Measurements from ENCODE around the gene TGM1. TPM values are rescaled to one million over a fixed set of nuclear protein-coding genes. Genes with fewer than 3 reads are reported as not detected.

The TGM1 gene
- total RNA-seq, 2 experiments from 2014 or later = 2.6 to 3.2 TPM

GRCh38 chr14:24207104-24207551 lies 55.8 kb downstream of the TGM1 start:
- CTCF ChIA-PET = interaction anchor here (0.5 to 1.6 kb wide), 3 partner anchors 9 to 55 kb away, joined by 3 to 4 read pairs (median 3); partner anchors contain the start of gene MDP1
- POLR2A ChIA-PET = interaction anchor here (0.9 to 1.0 kb wide), 2 partner anchors 12 to 25 kb away, joined by 3 read pairs; partner anchors contain the start of gene TM9SF1

GRCh38 chr14:24206260-24207103 lies 56.5 kb downstream of the TGM1 start:
- ChIA-PET POLR2A (interaction anchor here (0.5 to 2.1 kb wide), 4 partner anchors 8 to 24 kb away, joined by 3 to 8 read pairs (median 6); partner anchors contain the start of gene TM9SF1), CTCF (interaction anchor here (0.5 to 1.7 kb wide), 4 partner anchors 9 to 101 kb away, joined by 3 to 5 read pairs (median 4); partner anchors contain the start of genes CIDEB and MDP1)

- ChIA-PET CTCF (no interaction called here), POLR2A (interaction anchor here (2.1 kb wide), 1 partner anchor 9 kb away, joined by 8 read pairs; the partner anchor contains the start of gene TM9SF1)
Measured at GRCh38 chr14:24204163-24205146, 58.5 kb downstream of the TGM1 start.

DNA sequence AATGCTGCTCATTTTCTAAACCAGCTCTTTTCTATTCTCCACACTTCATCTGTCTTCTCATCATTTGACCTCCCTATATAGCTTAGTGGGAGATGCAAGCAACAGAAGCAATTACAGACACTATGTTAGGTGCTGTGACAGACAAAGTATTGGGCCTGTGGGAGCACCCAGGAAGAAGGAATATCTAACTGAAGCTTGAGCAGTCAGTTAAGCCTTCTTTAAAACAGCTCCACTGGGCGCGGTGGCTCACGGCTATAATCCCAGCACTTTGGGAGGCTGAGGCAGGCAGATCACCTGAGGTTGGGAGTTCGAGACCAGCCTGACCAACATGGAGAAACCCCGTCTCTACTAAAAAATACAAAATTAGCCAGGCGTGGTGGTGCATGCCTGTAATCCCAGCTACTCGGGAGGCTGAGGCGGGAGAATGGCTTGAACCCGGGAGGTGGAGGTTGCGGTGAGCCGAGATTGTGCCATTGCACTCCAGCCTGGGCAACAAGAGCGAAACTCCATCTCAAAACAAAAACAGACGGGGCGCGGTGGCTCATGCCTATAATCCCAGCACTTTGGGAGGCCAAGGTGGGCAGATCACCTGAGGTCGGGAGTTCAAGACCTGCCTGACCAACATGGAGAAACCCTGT lies 59.6 kb downstream of the TGM1 start:
- CTCF ChIA-PET = interaction anchor here (0.9 kb wide), 1 partner anchor 68 kb away, joined by 3 read pairs; the partner anchor contains the start of gene RABGGTA
- POLR2A ChIA-PET = interaction anchor here (1.3 kb wide), 2 partner anchors 9 to 10 kb away, joined by 3 read pairs; partner anchors contain the start of gene CHMP4A

- ChIA-PET CTCF (interaction anchor here (0.6 to 0.9 kb wide), 2 partner anchors 28 to 69 kb away, joined by 3 read pairs; partner anchors contain the start of gene RABGGTA), POLR2A (interaction anchor here (0.7 to 1.3 kb wide), 3 partner anchors 9 to 42 kb away, joined by 3 to 5 read pairs (median 3); partner anchors contain the start of gene CHMP4A)
Measured at GRCh38 chr14:24202538-24202937, 60.4 kb downstream of the TGM1 start.

Other genes starting within 250 kb of the TGM1 start
- 1 to 10 TPM; 1.2 to 1.5 TPM for gene CARMIL3, start 211.2 kb downstream of the TGM1 start, total RNA-seq
- gene CPNE6, start 191.6 kb downstream of the TGM1 start, total RNA-seq = not detected
- gene PCK2, start 168.9 kb downstream of the TGM1 start, total RNA-seq = 100 to 1,000 TPM; 118 to 125 TPM
- gene DCAF11, start 148.4 kb downstream of the TGM1 start, total RNA-seq = 10 to 100 TPM; 60.3 to 69.1 TPM
- 1 to 10 TPM; 1.1 to 1.7 TPM for gene NRL, start 148.2 kb downstream of the TGM1 start, total RNA-seq
- under 1 TPM; 0.31 to 0.46 TPM for gene FITM1, start 132.5 kb downstream of the TGM1 start, total RNA-seq
- 100 to 1,000 TPM; 334 to 335 TPM for gene PSME1, start 127.0 kb downstream of the TGM1 start, total RNA-seq
- 10 to 100 TPM; 38.5 to 38.9 TPM for gene EMC9, start 121.6 kb downstream of the TGM1 start, total RNA-seq
- 100 to 1,000 TPM; 381 to 388 TPM for gene PSME2, start 116.6 kb downstream of the TGM1 start, total RNA-seq
- gene RNF31, start 115.7 kb downstream of the TGM1 start, total RNA-seq = 10 to 100 TPM; 75.5 to 80.8 TPM
- gene IRF9, start 101.9 kb downstream of the TGM1 start, total RNA-seq = 10 to 100 TPM; 52.4 to 54.5 TPM
- gene REC8, start 91.1 kb downstream of the TGM1 start, total RNA-seq = 10 to 100 TPM; 27.5 to 31.3 TPM
- 100 to 1,000 TPM; 166 to 168 TPM for gene IPO4, start 74.4 kb downstream of the TGM1 start, total RNA-seq
- gene TM9SF1, start 67.7 kb downstream of the TGM1 start, total RNA-seq = 10 to 100 TPM; 30.6 to 30.7 TPM
- under 1 TPM; 0.27 TPM for gene TSSK4, start 57.5 kb downstream of the TGM1 start, total RNA-seq
- gene CHMP4A, start 49.7 kb downstream of the TGM1 start, total RNA-seq = 10 to 100 TPM; 73.7 to 75.8 TPM
- gene MDP1, start 47.1 kb downstream of the TGM1 start, total RNA-seq = 10 to 100 TPM; 14.9 to 17.4 TPM
- gene NEDD8, start 30.8 kb downstream of the TGM1 start, total RNA-seq = 100 to 1,000 TPM; 220 to 231 TPM
- 10 to 100 TPM; 39.9 to 45.7 TPM for gene GMPR2, start 30.2 kb downstream of the TGM1 start, total RNA-seq
- 10 to 100 TPM; 82.1 to 93.1 TPM for gene TINF2, start 20.6 kb downstream of the TGM1 start, total RNA-seq
- 10 to 100 TPM; 33.0 to 37.9 TPM for gene RABGGTA, start 8.4 kb upstream of the TGM1 start, total RNA-seq
- gene DHRS1, start 36.6 kb upstream of the TGM1 start, total RNA-seq = 1 to 10 TPM; 7.8 to 9.0 TPM
- gene NOP9, start 36.7 kb upstream of the TGM1 start, total RNA-seq = 10 to 100 TPM; 46.1 to 49.3 TPM
- gene CIDEB, start 44.8 kb upstream of the TGM1 start, total RNA-seq = 10 to 100 TPM; 14.2 to 14.4 TPM
- 10 to 100 TPM in 1 of 2 experiments, 1 to 10 TPM in 1; 9.3 to 10.4 TPM for gene LTB4R2, start 47.0 kb upstream of the TGM1 start, total RNA-seq
- 10 to 100 TPM; 12.5 to 13.7 TPM for gene LTB4R, start 48.3 kb upstream of the TGM1 start, total RNA-seq
- 1 to 10 TPM in 1 of 2 experiments, under 1 TPM in 1; 0.78 to 1.3 TPM for gene ADCY4, start 71.9 kb upstream of the TGM1 start, total RNA-seq
- 1 to 10 TPM; 8.2 to 9.7 TPM for gene RIPK3, start 76.8 kb upstream of the TGM1 start, total RNA-seq
- gene NFATC4, start 105.0 kb upstream of the TGM1 start, total RNA-seq = under 1 TPM; 0.78 to 0.93 TPM
- under 1 TPM; 0.06 TPM for gene NYNRIN, start 135.8 kb upstream of the TGM1 start, total RNA-seq
- 1 to 10 TPM; 8.1 to 8.9 TPM for gene CBLN3, start 166.5 kb upstream of the TGM1 start, total RNA-seq
- 10 to 100 TPM; 53.4 to 57.9 TPM for gene KHNYN, start 166.8 kb upstream of the TGM1 start, total RNA-seq
- 10 to 100 TPM; 53.2 to 59.0 TPM for gene SDR39U1, start 179.6 kb upstream of the TGM1 start, total RNA-seq
- not detected for gene CMA1, start 245.1 kb upstream of the TGM1 start, total RNA-seq